ENCODE measurements around the gene NPC2.

NPC2 gene

DNA sequence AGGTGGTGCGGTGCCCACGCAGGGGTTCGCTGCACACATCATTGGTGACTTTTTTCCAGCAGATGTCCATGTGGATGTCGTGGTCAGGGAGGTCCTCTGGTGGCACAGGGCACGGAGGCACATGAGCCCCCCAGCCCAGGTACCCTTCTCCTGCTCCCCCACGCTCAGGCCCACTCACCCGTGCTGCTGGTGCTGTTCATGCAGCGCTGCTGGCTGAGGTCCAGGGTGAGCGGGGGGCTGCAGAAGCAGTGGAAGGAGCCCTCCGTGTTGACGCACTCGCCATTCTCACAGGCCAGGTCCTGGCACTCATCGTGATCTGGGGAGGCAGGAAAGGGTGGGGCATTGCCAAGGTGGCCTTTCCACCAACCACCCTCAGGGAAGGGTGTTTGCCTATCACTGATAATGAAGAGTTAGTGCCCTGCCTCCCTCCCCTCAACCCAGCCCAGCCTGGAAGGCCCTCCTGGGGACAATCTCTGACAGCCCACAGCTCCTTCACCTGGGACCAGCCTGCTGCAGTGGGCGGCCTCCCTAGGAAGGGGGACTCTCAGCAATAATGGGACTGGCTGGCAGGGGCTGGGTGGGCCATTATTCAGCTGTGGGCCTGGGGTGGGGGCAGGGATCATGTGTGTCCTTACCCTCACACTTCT lies 10.3 kb upstream of the NPC2 start:
- in situ Hi-C loops (cut with MboI; ENCODE audit: low sequenced_read_pairs): no loop called here

DNA sequence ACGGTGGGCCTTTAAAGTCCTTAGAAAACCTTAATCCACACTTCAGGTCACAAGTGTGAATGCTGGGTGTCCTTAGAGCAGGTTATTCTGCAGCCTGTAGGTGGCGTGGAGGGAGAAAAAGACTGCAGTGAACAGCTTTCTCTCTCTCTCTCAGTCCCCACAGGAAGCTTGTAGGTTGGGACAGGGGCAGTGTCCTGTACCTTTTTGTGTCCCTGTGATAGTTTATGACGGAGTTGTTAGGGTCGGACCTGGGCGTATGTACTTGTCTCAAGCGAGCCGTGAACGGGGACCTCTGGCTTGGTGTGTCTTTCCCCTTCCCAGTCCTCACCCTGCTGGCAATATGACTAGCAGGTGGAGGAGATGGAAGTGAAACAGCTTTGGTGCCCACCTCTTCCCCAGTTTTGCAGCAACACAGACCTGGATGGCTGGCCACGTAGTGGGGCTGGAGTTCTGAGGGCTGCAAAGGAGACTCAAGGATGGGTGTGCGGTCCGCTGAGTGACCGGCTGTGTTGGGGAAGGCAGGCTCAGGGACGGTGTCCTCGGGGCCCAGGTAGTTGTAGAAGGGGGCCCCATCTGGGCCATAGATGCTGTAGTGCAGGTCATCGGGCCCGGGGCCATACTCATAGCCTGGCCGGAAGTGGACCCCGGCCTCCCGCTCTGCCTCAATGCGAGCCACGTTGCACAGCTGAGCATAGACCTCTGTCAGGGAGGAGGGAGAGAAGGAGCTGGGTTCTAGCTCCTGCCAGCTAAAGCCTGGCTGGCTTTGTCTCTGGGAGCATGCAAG lies 9.3 kb upstream of the NPC2 start:
- in situ Hi-C loops (cut with MboI; ENCODE audit: low sequenced_read_pairs): no loop called here

DNA sequence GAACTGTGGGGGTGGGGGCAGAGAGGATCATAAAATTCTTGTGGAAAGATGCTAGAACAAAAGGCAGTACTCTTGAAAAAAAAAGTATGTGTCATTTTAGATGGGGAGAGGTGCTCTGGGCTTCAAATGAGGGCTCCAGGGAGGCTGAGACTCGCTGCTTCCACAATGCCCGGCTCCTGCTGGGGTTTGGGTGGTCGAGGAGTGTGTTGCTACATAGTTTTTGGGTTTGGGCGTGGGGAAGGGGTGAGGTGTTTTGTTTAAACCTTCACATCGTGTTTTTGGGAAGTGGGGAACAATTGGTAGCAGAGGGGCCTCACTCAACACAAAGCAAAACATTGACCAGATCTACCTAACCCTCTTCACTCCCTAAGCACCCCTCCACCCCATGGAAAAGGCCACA lies 8.6 kb upstream of the NPC2 start:
- in situ Hi-C loops (cut with MboI; ENCODE audit: low sequenced_read_pairs): no loop called here

DNA sequence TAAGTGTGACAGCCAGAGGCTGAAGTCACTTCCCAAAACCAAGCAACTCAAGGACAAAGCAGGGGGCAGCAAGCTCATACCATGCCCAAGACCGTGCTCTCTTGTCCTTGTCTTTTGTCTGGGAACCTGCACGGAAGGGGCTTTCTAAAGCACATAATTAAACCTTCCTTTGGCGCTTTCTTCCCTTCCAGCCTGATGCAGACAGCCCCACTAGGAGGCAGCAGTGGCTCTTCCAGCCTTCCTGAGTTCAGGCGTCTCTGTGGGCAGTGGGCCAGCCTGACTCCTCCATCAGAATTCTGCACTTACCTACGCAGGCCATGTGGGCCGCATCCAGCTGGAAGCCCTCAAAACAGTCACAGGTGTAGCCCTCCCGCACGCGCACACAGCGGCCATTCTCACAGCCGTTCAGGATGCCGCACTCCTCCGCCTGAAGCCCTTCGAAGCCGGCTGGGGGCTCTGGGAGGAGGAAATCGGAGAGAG lies 8.1 kb upstream of the NPC2 start:
- in situ Hi-C loops (cut with MboI; ENCODE audit: low sequenced_read_pairs): no loop called here

DNA sequence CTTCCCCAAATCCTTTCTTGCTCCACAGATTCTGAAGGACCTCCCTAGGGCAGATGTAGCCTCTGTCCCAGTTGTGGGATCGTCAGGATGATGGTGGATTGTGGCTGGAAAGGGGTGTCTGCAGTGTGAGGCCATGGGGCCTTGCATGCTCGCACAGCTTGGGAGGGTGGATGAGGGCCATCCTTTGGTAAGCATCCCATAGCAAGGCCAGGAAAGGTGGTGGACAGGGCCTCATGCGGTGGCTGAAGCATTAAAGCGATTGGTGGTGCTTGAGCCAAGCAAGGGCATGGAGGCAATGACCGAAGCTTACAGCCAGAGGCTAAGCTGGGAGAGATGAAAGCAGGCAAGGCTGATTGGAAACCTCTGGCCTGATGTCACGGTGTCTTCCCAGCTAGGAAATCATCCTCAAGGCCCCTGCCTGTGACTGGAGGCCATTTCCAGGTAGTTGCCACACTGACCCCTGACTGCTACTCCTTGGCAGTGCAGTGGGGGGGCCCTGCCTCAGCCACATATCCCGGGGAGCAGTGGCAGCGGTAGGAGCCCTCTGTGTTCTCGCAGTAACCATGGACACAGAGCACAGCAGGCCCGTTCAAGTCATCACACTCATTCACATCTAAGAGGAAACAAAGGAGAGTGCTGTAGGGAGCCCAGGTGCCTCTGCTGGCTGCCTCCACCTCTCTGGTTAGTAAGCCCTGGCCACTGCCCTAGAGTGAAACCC lies 7.5 kb upstream of the NPC2 start:
- in situ Hi-C loops (cut with MboI; ENCODE audit: low sequenced_read_pairs): no loop called here

DNA sequence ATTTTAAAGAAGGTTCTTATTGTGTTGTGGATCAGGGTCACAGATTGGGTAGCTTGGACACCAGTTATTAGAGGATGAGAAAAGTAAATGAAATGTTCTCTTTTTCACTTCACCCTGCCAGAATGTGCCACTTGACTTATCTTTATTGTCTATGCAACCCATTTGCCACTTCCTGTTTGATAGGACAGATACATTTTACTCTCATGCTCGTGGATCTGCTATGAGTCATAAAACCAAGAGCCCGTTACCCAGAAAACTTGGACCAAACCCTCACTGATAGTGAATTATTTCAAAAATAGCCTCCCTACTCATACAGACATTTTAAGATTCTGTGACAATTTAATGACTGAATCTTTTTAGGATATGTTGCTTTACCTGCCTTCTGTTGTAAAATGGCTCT lies 2.3 kb upstream of the NPC2 start:
- in situ Hi-C loops (cut with MboI; ENCODE audit: low sequenced_read_pairs): no loop called here

DNA sequence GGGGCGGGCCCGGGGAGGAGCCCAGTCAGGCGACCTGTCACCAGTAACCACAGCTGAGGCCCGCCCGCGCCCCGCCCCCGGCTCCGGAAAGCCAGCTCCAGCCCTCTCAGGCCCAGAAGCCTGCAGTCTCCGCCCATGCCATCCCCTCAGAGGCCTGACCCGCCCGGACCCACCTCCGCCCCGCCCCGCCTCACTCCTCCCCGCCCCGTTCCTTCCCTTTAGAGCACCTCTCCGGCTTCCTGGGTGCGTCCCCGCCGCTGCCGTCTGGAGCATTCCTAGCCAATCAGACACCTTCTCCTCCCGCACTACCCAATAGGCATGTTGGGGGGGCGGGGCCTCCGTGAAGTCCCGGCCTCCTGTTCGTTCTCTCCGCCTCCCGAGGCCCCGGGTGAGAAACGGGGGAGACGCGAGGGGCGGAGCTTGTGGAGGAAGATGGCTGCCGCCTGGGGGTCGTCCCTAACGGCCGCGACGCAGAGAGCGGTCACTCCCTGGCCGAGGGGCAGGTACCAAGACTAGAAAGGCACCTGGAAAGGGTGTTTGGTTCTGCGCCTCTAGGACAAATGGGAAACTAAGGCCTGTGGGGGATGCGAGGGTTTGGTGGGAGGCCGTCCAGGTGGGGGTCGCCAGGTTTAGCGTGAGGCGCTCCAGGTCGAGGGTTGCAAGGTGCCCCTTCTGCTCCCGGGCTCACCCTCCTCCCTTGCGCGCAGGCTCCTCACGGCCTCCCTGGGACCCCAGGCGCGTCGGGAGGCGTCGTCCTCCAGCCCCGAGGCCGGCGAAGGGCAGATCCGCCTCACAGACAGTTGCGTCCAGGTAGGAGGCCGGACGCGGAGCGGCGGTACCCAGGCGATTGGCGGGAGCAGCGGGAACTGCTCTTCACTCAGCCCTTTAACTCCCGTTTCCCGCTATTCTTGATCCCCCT lies 497 bp upstream of the NPC2 start, which contains the start of gene ISCA2:
Gene ISCA2 (plus strand): TSS at position 423 of the 919 bp plus-strand sequence. CDS start 10 bp downstream, at position 433.
- in situ Hi-C loops (cut with MboI; ENCODE audit: low sequenced_read_pairs): no loop called here

DNA sequence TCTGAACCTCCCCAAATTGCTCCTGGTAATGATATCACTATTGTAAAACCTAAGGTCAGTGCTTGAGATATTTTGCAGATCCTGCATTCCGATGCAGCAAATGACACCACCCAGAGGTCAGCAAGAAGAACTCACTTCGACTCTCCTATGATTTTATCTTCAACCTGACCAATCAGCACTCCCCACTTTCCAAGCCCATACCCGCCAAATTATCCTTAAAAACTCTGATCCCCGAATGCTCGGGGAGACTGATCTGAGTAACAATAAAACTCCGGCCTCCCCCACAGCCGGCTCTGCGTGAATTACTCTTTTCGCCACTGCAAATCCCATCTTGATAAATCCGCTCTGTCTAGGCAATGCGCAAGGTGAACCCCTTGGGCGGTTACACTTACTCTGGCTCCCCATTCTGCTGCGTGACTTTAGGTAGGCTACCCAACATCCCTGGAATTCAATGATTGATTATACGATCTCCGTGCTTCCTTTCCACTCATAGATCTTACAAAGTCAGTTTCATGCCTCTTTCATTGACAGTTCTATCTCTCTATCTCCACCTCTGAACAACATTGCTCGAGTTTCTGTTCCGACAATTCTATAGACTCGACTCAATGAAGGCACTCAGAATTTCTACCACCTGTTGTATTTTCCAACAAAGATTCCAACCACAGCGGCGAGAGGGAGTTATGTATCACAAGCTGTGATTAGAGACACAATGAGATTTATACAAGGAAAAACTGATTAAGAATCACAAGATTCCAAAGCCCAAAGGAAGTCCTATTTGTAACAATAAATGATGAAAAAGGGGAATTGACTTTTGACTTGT lies 939 bp downstream of the NPC2 start:
- in situ Hi-C loops (cut with MboI; ENCODE audit: low sequenced_read_pairs): no loop called here

DNA sequence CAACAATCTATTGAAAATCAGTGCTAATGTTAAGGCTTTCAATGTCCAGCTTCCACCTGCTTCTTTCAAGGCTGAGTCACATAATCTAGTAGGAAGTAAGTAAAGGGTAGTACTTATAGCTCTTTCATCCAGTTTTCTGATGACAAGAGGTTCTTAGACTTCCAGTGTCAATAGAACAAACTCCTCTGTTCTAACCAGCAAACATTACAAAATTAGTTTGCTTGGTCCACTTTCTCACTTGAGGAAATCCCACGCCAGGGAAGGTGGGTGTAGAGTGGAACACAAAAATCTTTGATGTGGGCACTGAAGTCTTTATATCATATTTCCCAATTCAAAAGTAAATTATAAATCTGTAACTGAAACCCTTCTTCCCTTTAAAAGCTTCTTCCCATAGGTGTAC lies 2.6 kb downstream of the NPC2 start:
- in situ Hi-C loops (cut with MboI; ENCODE audit: low sequenced_read_pairs): no loop called here

DNA sequence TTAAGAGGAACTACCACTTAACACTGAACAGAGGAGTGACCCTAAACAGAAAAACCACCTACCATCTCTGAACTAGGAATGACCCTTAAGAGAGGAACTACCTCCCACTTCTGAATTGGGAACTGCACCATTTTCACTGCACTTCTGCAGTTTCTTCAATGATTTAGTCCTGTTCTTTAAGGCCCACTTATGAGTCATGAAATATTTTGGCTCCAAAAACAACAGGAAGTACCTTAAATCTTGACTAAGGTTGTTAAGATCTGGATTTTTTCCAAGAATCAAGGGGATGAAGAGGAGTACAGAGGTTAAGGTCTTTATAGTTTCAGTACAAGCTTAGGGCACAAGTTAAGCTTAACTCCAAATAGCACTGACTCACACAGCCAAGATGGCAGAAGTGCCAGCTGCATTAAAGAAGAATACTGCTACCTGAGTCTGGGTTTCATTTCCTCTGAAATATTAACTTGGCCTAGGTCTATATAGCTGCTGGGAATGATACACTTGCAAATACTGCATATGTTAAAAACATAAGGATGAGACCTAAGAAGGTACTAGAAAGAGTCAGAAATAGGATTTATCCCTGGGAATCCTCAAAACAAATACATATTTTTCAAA lies 4.2 kb downstream of the NPC2 start:
- in situ Hi-C loops (cut with MboI; ENCODE audit: low sequenced_read_pairs): no loop called here

DNA sequence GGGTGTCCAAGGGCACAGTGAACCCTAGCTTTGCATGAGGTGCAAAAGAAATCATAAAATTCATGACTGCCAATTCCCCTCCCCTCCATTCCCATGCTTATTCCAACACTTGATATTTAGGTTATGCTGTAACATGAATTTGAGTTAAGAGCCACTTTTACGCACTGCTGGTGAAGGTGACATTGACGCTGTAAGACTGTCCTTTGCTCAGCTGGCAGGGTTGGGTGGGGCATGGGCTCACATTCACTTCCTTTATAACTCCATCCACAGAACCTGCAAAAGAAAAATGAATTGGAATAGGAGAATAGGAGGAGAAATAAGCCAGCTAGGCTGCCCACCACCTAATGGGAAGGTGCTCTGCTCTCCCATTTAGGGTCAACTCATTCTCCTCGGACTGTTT lies 6.9 kb downstream of the NPC2 start:
- in situ Hi-C loops (cut with MboI; ENCODE audit: low sequenced_read_pairs): no loop called here

DNA sequence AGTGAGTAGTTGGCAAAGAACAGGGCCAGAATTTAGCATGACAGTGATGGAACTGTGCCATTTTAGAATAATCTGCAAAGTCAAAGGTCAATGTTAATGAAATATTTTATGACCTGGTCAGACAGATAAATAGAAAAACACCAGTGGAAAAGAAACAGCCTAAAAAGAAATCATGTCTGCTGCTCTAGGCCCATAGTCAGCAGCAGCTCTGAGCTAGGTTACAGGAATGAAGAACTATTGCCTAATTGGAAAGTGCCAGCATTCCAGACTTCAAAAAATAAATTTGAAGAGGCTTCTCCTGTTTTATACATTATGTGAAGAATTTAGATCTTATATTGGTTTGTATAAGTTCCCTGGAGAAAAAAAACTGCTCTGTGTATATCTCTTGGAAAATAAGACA lies 9.8 kb downstream of the NPC2 start:
- in situ Hi-C loops (cut with MboI; ENCODE audit: low sequenced_read_pairs): no loop called here

DNA sequence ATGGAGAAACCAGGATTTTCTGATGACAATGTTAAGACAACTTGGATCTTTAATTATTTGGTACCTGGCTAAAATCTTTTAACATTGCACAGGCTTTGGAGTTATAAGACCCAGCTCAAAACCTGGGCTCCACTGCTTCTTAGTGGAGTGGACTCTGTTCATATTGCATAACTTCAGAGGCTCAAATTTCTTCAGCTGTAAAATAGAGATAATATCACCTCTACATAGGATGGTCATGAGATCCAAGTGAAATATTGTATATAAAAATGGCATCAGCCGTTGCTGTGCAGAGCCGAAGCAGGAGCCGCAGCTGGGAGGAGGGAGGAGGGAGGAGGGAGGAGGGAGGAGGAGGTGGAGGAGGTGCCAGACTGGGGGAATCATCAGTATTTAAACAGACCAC lies 10.5 kb downstream of the NPC2 start:
- in situ Hi-C loops (cut with MboI; ENCODE audit: low sequenced_read_pairs): no loop called here

DNA sequence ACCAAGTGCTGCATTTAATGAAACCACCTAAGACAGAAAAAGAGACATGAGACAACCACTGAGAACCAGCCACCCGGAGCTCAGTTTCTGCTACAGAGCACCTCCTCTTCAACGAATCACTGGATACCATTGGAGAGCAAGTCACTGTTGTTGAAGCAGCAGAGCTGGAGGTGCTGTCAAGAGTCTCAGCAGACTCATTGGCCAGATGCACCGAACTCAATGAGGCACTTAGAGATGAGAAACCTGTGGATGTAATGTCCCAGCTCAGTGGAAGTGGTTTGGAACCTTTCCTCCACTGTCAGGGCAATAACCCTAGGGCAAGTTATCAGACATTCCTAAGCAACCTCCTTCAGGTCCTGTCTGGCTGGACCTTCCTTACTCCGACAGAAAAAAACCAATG lies 13.1 kb downstream of the NPC2 start:
- in situ Hi-C loops (cut with MboI; ENCODE audit: low sequenced_read_pairs): no loop called here

DNA sequence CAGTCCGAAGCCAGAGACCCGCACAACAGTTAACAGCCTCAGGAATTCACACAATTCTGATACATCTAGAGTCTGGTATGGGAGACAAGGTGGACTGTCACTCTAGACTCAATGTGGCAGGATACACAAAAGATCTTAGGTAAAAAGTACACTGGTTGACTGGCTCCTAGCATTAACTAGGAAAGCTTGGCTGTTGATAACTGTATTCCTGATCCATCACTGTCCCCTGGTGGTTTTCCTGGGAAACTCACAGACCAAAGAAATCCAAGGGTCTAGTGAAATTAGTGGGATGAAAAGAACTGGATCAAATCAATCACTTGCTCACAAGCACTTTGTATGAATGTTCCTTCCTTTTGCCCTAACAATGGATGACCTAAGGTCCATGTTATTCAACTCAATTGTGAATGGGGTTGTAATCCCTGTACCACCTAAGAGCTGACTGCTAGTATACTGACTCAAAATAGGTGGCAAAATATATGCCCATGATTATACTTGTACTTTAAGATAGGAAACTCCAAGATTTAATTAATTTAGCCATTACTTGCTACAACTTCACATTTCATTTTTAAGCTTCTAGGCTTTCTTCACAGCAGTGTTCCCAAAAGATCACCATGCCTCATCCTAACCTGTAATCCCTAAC lies 14.0 kb downstream of the NPC2 start:
- in situ Hi-C loops (cut with MboI; ENCODE audit: low sequenced_read_pairs): no loop called here

DNA sequence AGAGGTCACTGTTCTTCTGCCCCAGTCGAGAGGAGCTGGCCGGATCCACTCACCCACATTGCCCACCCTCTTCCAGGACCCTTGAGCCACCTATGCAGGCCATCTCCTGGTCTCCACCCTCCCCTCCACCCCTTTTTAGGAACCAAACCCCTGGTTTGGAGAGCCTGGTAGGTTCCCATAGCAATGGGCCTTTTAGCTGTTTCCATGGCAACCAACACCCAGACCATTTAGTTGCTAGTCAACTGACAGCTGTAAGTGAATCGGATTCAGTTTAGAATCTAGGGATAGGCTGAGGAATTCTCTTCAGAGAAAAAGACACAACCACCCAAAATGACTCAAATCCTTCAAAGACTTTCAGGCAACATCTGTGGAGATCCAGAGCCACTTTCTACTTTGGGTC lies 16.5 kb downstream of the NPC2 start:
- in situ Hi-C loops (cut with MboI; ENCODE audit: low sequenced_read_pairs): no loop called here

DNA sequence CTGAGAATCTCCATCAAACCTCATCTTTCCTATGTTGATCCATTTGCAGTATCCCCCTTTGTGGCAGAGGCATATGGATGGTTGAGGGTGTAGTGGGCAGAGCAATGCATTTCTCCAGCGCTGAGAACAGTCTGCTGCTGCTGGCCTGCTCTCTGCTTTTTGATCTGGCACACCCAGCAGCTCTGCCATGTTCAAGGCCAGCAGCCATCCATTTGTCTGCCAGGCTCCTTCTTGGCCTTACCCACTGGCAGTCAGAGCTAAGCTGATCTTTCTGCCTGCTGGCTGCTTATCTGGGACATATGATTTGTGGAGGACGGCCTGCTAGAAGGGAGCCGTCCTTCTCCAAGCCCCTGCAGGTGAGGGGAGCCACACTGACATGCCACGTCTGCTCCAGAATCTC lies 17.0 kb downstream of the NPC2 start:
- in situ Hi-C loops (cut with MboI; ENCODE audit: low sequenced_read_pairs): no loop called here

DNA sequence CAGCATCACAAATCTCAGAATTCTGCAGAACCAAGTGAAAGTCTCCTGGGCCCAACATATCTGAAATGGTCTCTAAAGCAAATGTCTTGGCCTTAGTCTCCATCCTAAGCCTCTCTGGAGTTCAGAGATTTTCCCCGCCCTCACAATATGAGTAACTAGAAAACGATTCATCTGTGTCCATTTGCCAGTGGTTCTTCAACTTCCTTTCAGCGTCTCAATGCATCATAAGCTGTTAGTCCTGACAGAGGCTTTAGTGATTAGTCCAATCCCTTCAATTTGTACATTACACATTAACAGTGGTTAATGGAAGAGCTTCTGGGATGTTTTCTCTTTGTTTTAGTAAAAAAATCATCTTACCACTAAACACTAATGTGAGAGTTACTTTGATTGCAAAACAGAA lies 17.4 kb downstream of the NPC2 start:
- in situ Hi-C loops (cut with MboI; ENCODE audit: low sequenced_read_pairs): no loop called here

DNA sequence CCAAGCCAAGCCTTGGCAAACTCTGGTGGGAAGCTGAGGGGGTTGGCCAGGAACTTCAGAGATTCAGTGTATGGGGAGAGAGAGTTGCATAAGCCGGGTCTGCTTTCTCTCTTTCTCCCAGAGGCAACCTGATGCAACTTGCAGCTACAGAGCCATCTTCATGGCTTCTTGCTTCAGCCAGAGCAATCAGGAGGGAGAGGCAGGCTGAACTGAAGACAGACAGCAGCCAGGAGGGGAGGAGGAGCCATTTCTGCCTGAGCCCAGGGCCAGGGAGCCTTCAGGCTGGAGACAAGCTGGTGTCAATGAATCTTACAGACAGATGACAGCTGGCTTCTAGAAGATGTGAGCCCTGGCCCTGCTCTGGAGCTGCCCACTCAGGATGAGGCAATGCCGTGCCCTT lies 18.7 kb downstream of the NPC2 start:
- in situ Hi-C loops (cut with MboI; ENCODE audit: low sequenced_read_pairs): no loop called here
